Panc1 (cell line): ENCODE data around the gene ANKRD65. TPM values are rescaled to one million over a fixed set of nuclear protein-coding genes. Genes with fewer than 3 reads are reported as not detected.
"Not testable (repeated sequence)": the region's sequence is repeated elsewhere in the genome, so short reads cannot be mapped to it uniquely, and the experiment has no call there.

Source experiments
- ATAC-seq: fragments of 200-7000 bp; cut with Tn5 transposase; 2 replicates; pipeline ENCODE4 v1.9.1; 2020; ENCODE audit warnings: mild to moderate bottlenecking, moderate library complexity
- BruUV-seq: library from RNA; stranded (reverse); fragments of 400-500 nt; replicated peaks from 2 replicates; lab custom pipeline; 2021; lab: Mats Ljungman, UMichigan
- CTCF ChIA-PET: fragments of 300-600 bp; sonication (Branson Sonifier 250); formaldehyde crosslinking; loops from one replicate; lab custom pipeline; 2022; ENCODE audit warnings: antibody characterized with exemption; lab: Charles Lee
- POLR2A ChIA-PET: fragments of 300-600 bp; sonication (Branson Sonifier 250); formaldehyde crosslinking; loops from one replicate; lab custom pipeline; 2022; ENCODE audit warnings: antibody characterized with exemption; lab: Charles Lee
- DNase-seq: peaks from one replicate; pipeline ENCODE4 v3.0.0-alpha.2; 2010; ENCODE audit warnings: low read depth, low spot score
- H3K27ac ChIP-seq: 2 replicates; pipeline ENCODE4 v1.5.1; 2011; ENCODE audit warnings: mild to moderate bottlenecking, low read length, inconsistent platforms
- H3K27me3 ChIP-seq: fragments of 200-500 bp; sonication (Bioruptor generic); 2 replicates; pipeline ENCODE4 v1.6.0; 2014; ENCODE audit warnings: low read length, inconsistent platforms; ENCODE audit not compliant: control insufficient read depth, insufficient read depth
- H3K36me3 ChIP-seq: fragments of 200-500 bp; sonication (Bioruptor generic); 2 replicates; pipeline ENCODE4 v1.5.1; 2014; ENCODE audit warnings: inconsistent platforms, mild to moderate bottlenecking, low read length, moderate library complexity; ENCODE audit not compliant: control insufficient read depth, insufficient read depth
- H3K4me1 ChIP-seq: 2 replicates; pipeline ENCODE4 v1.5.1; 2011; ENCODE audit warnings: inconsistent platforms, mild to moderate bottlenecking, low read length, moderate library complexity; ENCODE audit not compliant: control insufficient read depth, insufficient read depth
- H3K4me3 ChIP-seq, 2 experiments: 2 replicates each; pipeline ENCODE4 v1.5.1; 2011 to 2012; ENCODE audit warnings: low read depth in 2 of 2, low read length in 2 of 2, mild to moderate bottlenecking in 2 of 2, inconsistent platforms in 1 of 2, moderate library complexity in 1 of 2
- H3K9me3 ChIP-seq: fragments of 200-500 bp; sonication (Bioruptor generic); 2 replicates; pipeline ENCODE4 v1.5.1; 2014; ENCODE audit warnings: low read depth, mild to moderate bottlenecking, inconsistent platforms, low read length, moderate library complexity; ENCODE audit not compliant: control insufficient read depth, insufficient read depth
- CTCF ChIP-seq: fragments of 450-650 bp; IDR thresholded peaks from 2 replicates; pipeline ENCODE4 v1.5.1; 2017; ENCODE audit warnings: mild to moderate bottlenecking
- POLR2AphosphoS5 ChIP-seq: IDR thresholded peaks from 2 replicates; pipeline ENCODE4 v1.6.1; 2012; ENCODE audit warnings: mild to moderate bottlenecking, low read depth, low read length, moderate library complexity
- REST ChIP-seq, 2 experiments: IDR thresholded peaks; 2 replicates each; pipeline ENCODE4 v1.6.1; 2011 to 2012; ENCODE audit warnings: low read depth in 2 of 2, control low read depth in 1 of 2, low read length in 1 of 2, mild to moderate bottlenecking in 1 of 2, moderate library complexity in 1 of 2; ENCODE audit not compliant: insufficient read depth in 1 of 2
- SIN3A ChIP-seq: IDR thresholded peaks from 2 replicates; pipeline ENCODE4 v1.6.1; 2012; ENCODE audit warnings: low read depth, mild to moderate bottlenecking, low read length, moderate library complexity, borderline replicate concordance; ENCODE audit not compliant: insufficient read depth
- TCF7L2 ChIP-seq: IDR thresholded peaks from 2 replicates; pipeline ENCODE4 v1.6.1; 2011; ENCODE audit warnings: mild to moderate bottlenecking, low read depth, low read length, inconsistent platforms
- in situ Hi-C: cut with HindIII; loops from 2 replicates; pipeline ENCODE4 v1.10.0; 2016; ENCODE audit warnings: low sequenced_read_pairs, low pct_unique_long_range_greater_than_20kb
- intact Hi-C: fragments of 100-400 bp; cut with micrococcal nuclease; formaldehyde crosslinking; loops from one replicate; pipeline ENCODE4 v1.10.0; 2022; ENCODE audit not compliant: unreplicated experiment
- total RNA-seq: library from RNA; stranded (reverse); gene quantifications from one replicate; pipeline ENCODE4 v1.2.1, GENCODE V29; 2021; ENCODE audit not compliant: unreplicated experiment

ANKRD65 gene
- total RNA-seq, 1 experiment from 2014 or later = 1.9 TPM

DNA sequence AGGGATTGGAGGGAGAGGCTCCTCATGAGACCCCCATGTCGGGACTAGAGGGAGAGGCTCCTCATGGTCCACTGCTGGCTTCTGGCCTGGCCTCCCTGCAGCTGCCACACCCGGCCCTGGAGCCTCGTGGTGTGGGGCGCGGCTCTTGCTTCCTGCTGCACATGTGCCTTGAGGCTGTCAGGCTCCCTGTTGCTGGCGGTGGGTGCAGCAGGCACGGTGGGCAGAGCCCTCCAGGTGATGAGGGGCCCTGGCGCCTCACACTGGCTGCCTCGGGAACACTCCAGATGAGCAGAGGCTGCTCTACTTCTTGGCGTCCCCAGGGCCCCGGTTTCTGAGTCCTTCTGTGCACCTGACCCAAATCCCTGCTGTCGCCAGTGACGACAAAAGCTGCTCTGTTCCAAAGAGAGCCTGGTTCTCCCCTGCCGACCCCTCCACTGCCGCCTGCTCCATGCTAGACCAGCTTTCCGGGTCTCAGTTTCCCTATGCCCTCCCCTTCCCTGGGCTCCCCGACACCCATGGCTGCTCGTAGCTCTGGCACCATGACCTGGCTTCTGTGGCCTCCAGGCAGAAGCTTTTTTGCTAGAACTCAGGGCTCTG lies 40.7 kb upstream of the ANKRD65 start:
- H3K27ac ChIP-seq = no peak overlapping the region
- ATAC-seq = peak; percentile 21; the same call in 1 of the 2 replicates
- no peaks in the 10 kb centered on the region for H3K27me3 ChIP-seq
- CTCF ChIA-PET = no interaction called here
- no peaks in the 10 kb centered on the region for H3K9me3 ChIP-seq
- BruUV-seq = no TSS peak
- H3K4me1 ChIP-seq = no peaks in the 10 kb centered on the region
- TF ChIP-seq POLR2AphosphoS5 (no peak), SIN3A (no peak), CTCF (no peak), REST (IDR thresholded peaks at IDR 0.05; ENCODE audit: insufficient read depth in 1 of 2, low read depth in 2 of 2, low read length in 1 of 2) (no peak), TCF7L2 (no peak)
- no peak for DNase-seq
- H3K36me3 ChIP-seq = no peaks in the 10 kb centered on the region
- in situ Hi-C loops (no loop called here), intact Hi-C loops (no loop called here)
- no peak overlapping the region for H3K4me3 ChIP-seq
- POLR2A ChIA-PET = no interaction called here

DNA sequence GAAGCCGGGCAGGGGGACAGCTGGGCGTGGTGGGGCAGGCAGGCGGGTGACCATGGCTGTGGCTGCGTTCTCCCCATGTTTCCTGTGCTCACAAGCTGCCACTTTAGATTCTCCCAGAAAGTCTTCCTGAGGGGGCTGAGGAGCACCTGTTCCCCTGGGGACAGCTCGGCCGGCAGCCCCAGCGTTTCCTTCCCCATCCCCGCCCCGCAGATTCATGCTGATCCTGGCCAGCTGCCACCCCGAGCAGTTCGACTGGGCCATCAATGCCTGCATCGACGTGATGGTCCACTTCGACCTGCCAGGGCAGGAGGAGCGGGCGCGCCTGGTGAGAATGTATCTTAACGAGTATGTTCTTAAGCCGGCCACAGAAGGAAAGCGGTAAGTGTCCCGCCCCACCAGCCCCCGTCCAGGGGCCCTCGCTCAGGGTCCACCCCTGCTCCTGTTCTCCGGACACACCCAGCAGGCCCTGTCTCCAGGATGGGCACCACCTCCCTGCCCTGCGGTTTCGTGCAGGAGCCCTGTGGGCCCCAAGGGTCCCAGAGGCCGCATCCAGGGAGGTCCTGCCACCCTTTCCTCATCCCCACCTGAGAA lies 39.6 kb upstream of the ANKRD65 start:
- intact Hi-C loops (no loop called here), in situ Hi-C loops (no loop called here)
- H3K4me3 ChIP-seq = no peak overlapping the region
- ChIA-PET CTCF (no interaction called here), POLR2A (no interaction called here)
- no peak overlapping the region for H3K27ac ChIP-seq
- TF ChIP-seq SIN3A (no peak), CTCF (no peak), POLR2AphosphoS5 (no peak), TCF7L2 (no peak), REST (IDR thresholded peaks at IDR 0.05; ENCODE audit: insufficient read depth in 1 of 2, low read depth in 2 of 2, low read length in 1 of 2) (no peak)
- H3K36me3 ChIP-seq = no peaks in the 10 kb centered on the region
- BruUV-seq = no TSS peak
- no peaks in the 10 kb centered on the region for H3K4me1 ChIP-seq
- DNase-seq = no peak
- ATAC-seq = no peak
- H3K27me3 ChIP-seq = no peaks in the 10 kb centered on the region
- H3K9me3 ChIP-seq = no peaks in the 10 kb centered on the region

- H3K27ac ChIP-seq, DNase-seq, intact Hi-C loops, H3K4me3 ChIP-seq, POLR2A ChIA-PET, H3K36me3 ChIP-seq, H3K9me3 ChIP-seq, ATAC-seq, CTCF ChIA-PET, in situ Hi-C loops, H3K27me3 ChIP-seq, BruUV-seq, H3K4me1 ChIP-seq: not testable (repeated sequence)
Observed at GRCh38 chr1:1459711-1460110, 38.6 kb upstream of the ANKRD65 start.
